Prostate gland (tissue), 2 donors: ENCODE results near the gene RDH14. TPM values are rescaled to one million over a fixed set of nuclear protein-coding genes. Genes with fewer than 3 reads are reported as not detected.

Experiments
- DNase-seq: peaks from one replicate; pipeline ENCODE4 v3.0.0-alpha.2; 2019; ENCODE audit warnings: low spot score
- H3K27ac ChIP-seq, 2 donors: fragments of 200-600 bp; sonication (generic); 2 replicates each; pipeline ENCODE4 v1.5.1; 2017 to 2019
- H3K27me3 ChIP-seq: fragments of 200-600 bp; sonication (generic); replicated peaks from 2 replicates; pipeline ENCODE4 v1.5.1; 2019; ENCODE audit not compliant: insufficient read depth
- H3K36me3 ChIP-seq, 2 donors: fragments of 200-600 bp; sonication (generic); 1 replicate in 1 of 2; 2 replicates in 1 of 2; pipeline versions ENCODE4 v1.5.1 to v1.8.1; 2017 to 2019
- H3K4me1 ChIP-seq: fragments of 200-600 bp; sonication (generic); replicated peaks from 2 replicates; pipeline ENCODE4 v1.5.1; 2019
- H3K4me3 ChIP-seq, 2 donors: fragments of 200-600 bp; sonication (generic); 2 replicates each; pipeline ENCODE4 v1.5.1; 2017 to 2019
- H3K9me3 ChIP-seq: fragments of 200-600 bp; sonication (generic); 2 replicates; pipeline ENCODE4 v1.5.1; 2017
- POLR2A ChIP-seq: fragments of 450-650 bp; IDR thresholded peaks from one replicate; pipeline ENCODE4 v1.6.1; 2016; ENCODE audit warnings: antibody characterized with exemption, mild to moderate bottlenecking
- POLR2AphosphoS5 ChIP-seq: sonication (generic); formaldehyde crosslinking; IDR thresholded peaks from one replicate; pipeline ENCODE4 v1.6.1; 2017; ENCODE audit warnings: antibody characterized with exemption
- WGBS: methylation state at CpG from one replicate; pipeline ENCODE4 v1.1.5; 2018; 5-methylcytosine and 5-hydroxymethylcytosine counted together
- intact Hi-C: fragments of 100-400 bp; cut with DNase I; formaldehyde crosslinking; loops from one replicate; pipeline ENCODE4 v1.14.2; 2022
- total RNA-seq, 2 donors: library from RNA; depleted of rRNA; stranded (reverse); fragments of >200 nt; gene quantifications; one replicate each; pipeline ENCODE4 v1.1.0, GENCODE V29; 2016
- TF ChIP-seq, protein P1 (sequence below), 4 experiments: fragments of 200-600 bp in 2 of 4; fragments of 450-650 bp in 2 of 4; sonication (generic) in 2 of 4; IDR thresholded peaks; 1 replicate in 3 of 4; 2 replicates in 1 of 4; pipeline ENCODE4 v1.5.1; 2016 to 2019; ENCODE audit warnings: antibody characterized with exemption in 4 of 4, mild to moderate bottlenecking in 2 of 4, moderate library complexity in 2 of 4

Gene RDH14
- total RNA-seq, 2 donors from 2014 or later: 29.5 to 42.5 TPM

DNA sequence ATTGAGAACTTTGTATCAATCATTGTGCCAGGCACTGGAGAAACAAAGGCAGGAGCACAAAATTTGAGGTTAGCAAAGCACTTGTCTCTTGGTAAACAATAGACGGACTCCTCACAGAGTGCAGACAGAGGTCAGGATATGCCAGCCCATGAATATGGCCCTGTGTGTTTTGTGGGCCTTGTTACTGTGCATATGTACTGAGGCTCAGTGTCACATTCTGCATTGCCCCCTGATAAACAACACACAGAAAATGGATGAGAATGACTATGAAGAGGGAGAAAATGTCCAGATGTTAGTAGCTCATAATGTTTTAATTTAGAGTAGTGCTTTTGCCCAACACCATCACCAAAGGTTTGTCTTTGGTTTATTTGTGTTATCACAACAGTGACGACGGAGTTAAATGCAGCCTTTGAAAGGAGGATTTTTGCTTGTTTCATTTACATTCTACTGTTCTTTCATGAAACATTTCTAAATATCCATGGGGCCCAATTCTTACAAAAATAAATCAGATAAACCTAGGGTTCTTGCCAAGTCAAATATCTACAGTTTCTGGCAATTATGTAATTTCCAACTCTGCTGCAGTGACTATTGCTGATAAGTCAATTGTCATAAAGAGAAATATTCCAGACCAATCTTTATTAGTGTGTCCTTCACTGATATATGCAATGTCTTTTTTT lies 43.5 kb upstream of the RDH14 start:
- Histone ChIP-seq H3K4me1 (no peaks in the 10 kb centered on the region), H3K27ac (no peak overlapping the region), H3K27me3 (no peaks in the 10 kb centered on the region), H3K36me3 (no peaks in the 10 kb centered on the region), H3K4me3 (no peak overlapping the region), H3K9me3 (no peaks in the 10 kb centered on the region)
- 82% methylated on average over 3 of the region's 3 CpGs for WGBS
- TF ChIP-seq POLR2AphosphoS5: no peak
- TF ChIP-seq, protein P1, sequence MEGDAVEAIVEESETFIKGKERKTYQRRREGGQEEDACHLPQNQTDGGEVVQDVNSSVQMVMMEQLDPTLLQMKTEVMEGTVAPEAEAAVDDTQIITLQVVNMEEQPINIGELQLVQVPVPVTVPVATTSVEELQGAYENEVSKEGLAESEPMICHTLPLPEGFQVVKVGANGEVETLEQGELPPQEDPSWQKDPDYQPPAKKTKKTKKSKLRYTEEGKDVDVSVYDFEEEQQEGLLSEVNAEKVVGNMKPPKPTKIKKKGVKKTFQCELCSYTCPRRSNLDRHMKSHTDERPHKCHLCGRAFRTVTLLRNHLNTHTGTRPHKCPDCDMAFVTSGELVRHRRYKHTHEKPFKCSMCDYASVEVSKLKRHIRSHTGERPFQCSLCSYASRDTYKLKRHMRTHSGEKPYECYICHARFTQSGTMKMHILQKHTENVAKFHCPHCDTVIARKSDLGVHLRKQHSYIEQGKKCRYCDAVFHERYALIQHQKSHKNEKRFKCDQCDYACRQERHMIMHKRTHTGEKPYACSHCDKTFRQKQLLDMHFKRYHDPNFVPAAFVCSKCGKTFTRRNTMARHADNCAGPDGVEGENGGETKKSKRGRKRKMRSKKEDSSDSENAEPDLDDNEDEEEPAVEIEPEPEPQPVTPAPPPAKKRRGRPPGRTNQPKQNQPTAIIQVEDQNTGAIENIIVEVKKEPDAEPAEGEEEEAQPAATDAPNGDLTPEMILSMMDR (IDR thresholded peaks at IDR 0.05): no peak
- DNase-seq: no peak
- intact Hi-C loops: no loop called here

DNA sequence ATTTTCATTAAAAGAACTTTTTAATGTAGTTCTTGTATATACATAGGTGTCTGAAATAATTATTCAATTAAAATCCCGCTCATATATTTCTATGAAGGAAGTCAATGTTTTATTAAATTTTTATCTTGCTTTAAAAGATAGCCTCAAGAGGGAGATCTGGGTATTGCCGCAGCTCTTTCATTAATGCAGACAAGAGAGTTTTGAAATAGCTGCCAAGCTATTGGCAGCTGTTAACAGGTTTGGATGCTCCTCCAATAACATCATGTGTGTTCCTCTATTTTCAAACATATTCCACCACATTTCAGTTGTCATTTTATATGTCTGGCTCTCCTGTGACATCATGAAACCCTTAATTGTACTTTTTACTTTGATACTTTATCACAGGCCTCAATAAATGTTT lies 41.8 kb upstream of the RDH14 start:
- H3K27ac ChIP-seq: no peak overlapping the region
- TF ChIP-seq POLR2AphosphoS5 (no peak), POLR2A (no peak)
- TF ChIP-seq, protein P1 (IDR thresholded peaks at IDR 0.05): no peak
- no peaks in the 10 kb centered on the region for H3K36me3 ChIP-seq
- no peak overlapping the region for H3K4me3 ChIP-seq
- no peaks in the 10 kb centered on the region for H3K9me3 ChIP-seq
- 96% methylated on average over 2 of the region's 2 CpGs for WGBS
- no peaks in the 10 kb centered on the region for H3K4me1 ChIP-seq
- intact Hi-C loops: no loop called here
- DNase-seq: no peak
- no peaks in the 10 kb centered on the region for H3K27me3 ChIP-seq

DNA sequence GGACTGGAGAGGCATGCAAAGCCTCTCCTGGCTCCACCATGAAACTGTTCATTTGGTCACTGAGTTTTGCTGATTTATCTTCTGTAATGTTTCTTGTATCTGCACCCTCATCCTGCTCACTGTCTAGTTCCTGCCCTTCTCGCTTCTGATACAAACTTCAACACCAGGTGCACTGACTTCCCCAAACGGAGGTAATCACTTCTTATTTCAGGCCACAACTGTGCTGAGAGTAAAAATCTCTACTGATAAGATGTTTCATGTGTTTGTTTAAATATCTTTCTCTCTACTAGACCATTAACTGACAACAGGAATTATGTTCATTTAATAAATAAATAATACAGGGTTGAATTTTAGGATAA lies 39.8 kb upstream of the RDH14 start:
- no peak overlapping the region for H3K27ac ChIP-seq
- H3K4me1 ChIP-seq: no peaks in the 10 kb centered on the region
- no peaks in the 10 kb centered on the region for H3K9me3 ChIP-seq
- intact Hi-C loops: no loop called here
- TF ChIP-seq POLR2A: no peak
- no peak for TF ChIP-seq POLR2AphosphoS5
- TF ChIP-seq, protein P1 (IDR thresholded peaks at IDR 0.05): no peak
- no peak overlapping the region for H3K4me3 ChIP-seq
- H3K27me3 ChIP-seq: no peaks in the 10 kb centered on the region
- 70% methylated on average over 2 of the region's 2 CpGs for WGBS
- H3K36me3 ChIP-seq: no peaks in the 10 kb centered on the region
- no peak for DNase-seq

DNA sequence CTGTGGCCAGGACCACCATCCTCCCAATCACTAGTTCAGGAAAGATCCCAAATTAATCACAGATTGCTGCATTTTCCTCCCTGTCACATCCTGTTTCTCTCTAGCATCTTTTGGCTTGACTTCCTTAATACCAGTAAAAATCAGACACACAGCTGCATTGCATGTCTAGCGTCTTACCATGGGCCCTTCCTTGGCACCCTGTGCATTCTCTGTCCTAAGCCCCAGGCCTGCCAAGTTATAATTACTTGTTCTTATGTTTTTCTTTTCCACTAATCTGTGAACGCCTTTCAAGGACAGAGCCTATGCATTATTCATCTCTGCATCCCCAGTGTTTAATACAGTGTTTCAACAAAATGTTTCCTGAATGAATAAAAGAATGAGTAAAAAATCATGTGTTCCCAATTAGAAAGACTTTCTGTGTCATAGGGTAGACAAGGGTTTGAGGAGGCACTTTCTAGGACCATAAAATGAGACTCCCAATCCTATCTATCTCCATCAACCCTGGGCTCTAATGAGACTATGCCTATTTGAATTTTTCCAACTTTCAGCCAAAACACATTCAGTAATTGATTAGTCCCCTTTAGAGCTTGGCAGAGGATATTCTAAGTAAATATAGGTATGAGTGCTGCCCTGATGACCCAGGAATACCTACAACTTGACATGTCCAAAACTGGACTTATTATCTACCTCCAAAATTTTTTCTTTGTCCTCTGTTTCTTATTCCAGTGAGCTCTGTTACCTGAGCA lies 39.2 kb upstream of the RDH14 start:
- H3K4me1 ChIP-seq: no peaks in the 10 kb centered on the region
- H3K27me3 ChIP-seq: no peaks in the 10 kb centered on the region
- H3K36me3 ChIP-seq: no peaks in the 10 kb centered on the region
- H3K9me3 ChIP-seq: no peaks in the 10 kb centered on the region
- TF ChIP-seq POLR2AphosphoS5: no peak
- TF ChIP-seq, protein P1 (IDR thresholded peaks at IDR 0.05): no peak
- no peak for TF ChIP-seq POLR2A
- intact Hi-C loops: no loop called here
- no peak overlapping the region for H3K27ac ChIP-seq
- no peak overlapping the region for H3K4me3 ChIP-seq
- 53% methylated on average over 2 of the region's 2 CpGs for WGBS
- no peak for DNase-seq
